Spleen (tissue), 11 donors: ENCODE results near the gene NCR3LG1. TPM values are rescaled to one million over a fixed set of nuclear protein-coding genes. Genes with fewer than 3 reads are reported as not detected.

Experiments
- DNase-seq: peaks from one replicate; pipeline ENCODE4 v3.0.0-alpha.2; 2020
- H3K27ac ChIP-seq, 8 donors: fragments of 200-600 bp; sonication (generic) in 7 of 8; 1 replicate in 4 of 8; 2 replicates in 4 of 8; pipeline versions ENCODE4 v1.5.0 to v1.8.0; 2016 to 2021; ENCODE audit warnings: inconsistent platforms in 4 of 8, mild to moderate bottlenecking in 4 of 8, moderate library complexity in 1 of 8
- H3K27me3 ChIP-seq, 7 donors: fragments of 200-600 bp; sonication (generic) in 6 of 7; replicated peaks in 1 of 7; 1 replicate in 4 of 7; 2 replicates in 3 of 7; pipeline versions ENCODE4 v1.5.0 to v1.8.0; 2016 to 2021; ENCODE audit warnings: inconsistent platforms in 3 of 7, mild to moderate bottlenecking in 1 of 7
- H3K36me3 ChIP-seq, 6 donors: fragments of 200-600 bp; sonication (generic) in 5 of 6; 1 replicate in 4 of 6; 2 replicates in 2 of 6; pipeline versions ENCODE4 v1.5.0 to v1.8.0; 2016 to 2021; ENCODE audit warnings: inconsistent platforms in 2 of 6
- H3K4me1 ChIP-seq, 6 donors: fragments of 200-600 bp; sonication (generic) in 5 of 6; 1 replicate in 3 of 6; 2 replicates in 3 of 6; pipeline versions ENCODE4 v1.5.0 to v1.8.0; 2016 to 2021; ENCODE audit warnings: inconsistent platforms in 3 of 6
- H3K4me3 ChIP-seq, 8 donors: fragments of 200-600 bp; sonication (generic) in 7 of 8; 1 replicate in 4 of 8; 2 replicates in 4 of 8; pipeline versions ENCODE4 v1.5.0 to v1.8.0; 2016 to 2021; ENCODE audit warnings: inconsistent platforms in 4 of 8, mild to moderate bottlenecking in 4 of 8, moderate library complexity in 2 of 8
- H3K9me3 ChIP-seq, 8 donors: fragments of 200-600 bp; sonication (generic) in 7 of 8; 1 replicate in 4 of 8; 2 replicates in 4 of 8; pipeline versions ENCODE4 v1.5.0 to v1.8.0; 2016 to 2021; ENCODE audit warnings: inconsistent platforms in 4 of 8
- POLR2A ChIP-seq, 3 donors: fragments of 450-650 bp; IDR thresholded peaks; one replicate each; pipeline ENCODE4 v1.5.1; 2017; ENCODE audit warnings: antibody characterized with exemption in 3 of 3, mild to moderate bottlenecking in 1 of 3
- POLR2AphosphoS5 ChIP-seq, 3 donors: sonication (generic); formaldehyde crosslinking; IDR thresholded peaks; one replicate each; pipeline ENCODE4 v1.5.1; 2017; ENCODE audit warnings: antibody characterized with exemption in 3 of 3
- WGBS, 5 donors: extraction: QIAGEN DNeasy Blood & Tissue Kit in 3 of 5; methylation state at CpG; one replicate each; pipeline versions ENCODE4 v1.1.5 to v1.1.7; 2013 to 2018; 5-methylcytosine and 5-hydroxymethylcytosine counted together
- intact Hi-C: fragments of 100-400 bp; cut with DNase I; formaldehyde crosslinking; loops from one replicate; pipeline ENCODE4 v1.15.0; 2023; ENCODE audit warnings: low total_unique reads
- polyA plus RNA-seq, 3 donors: library from polyadenylated mRNA; stranded (reverse); fragments of 200-250 nt; gene quantifications; one replicate each; pipeline ENCODE4 v1.2.1, GENCODE V29; 2013
- total RNA-seq, 7 donors: library from RNA; depleted of rRNA in 3 of 7; stranded (reverse); fragments of >200 nt in 3 of 7; fragmentation: NEBNext Ultra II Directional in 4 of 7; extraction: Animal tissue kit (Norgen Biotek cat#: 25700) in 4 of 7; gene quantifications; one replicate each; pipeline versions ENCODE4 v1.1.0 to v1.2.1, GENCODE V29; 2016 to 2021
- TF ChIP-seq, protein P1 (sequence below), 11 experiments: fragments of 200-600 bp in 7 of 11; fragments of 450-650 bp in 4 of 11; sonication (generic) in 4 of 11; IDR thresholded peaks in 8 of 11; conservative IDR thresholded peaks in 3 of 11; 1 replicate in 7 of 11; 2 replicates in 4 of 11; pipeline versions ENCODE4 v1.4.0 to v1.8.0; 2016 to 2021; ENCODE audit warnings: antibody characterized with exemption in 11 of 11, inconsistent platforms in 4 of 11, mild to moderate bottlenecking in 1 of 11
- donor health status: healthy with polysubstance abuse.
- donor health status: DM: no; HTN: no; CAD: no; lungs with moderate emphysema.
- donor health status: DM: no; HTN: no; CAD: no.
- donor health status: Bipolar disorder and iron deficiency.
- donor health status: healthy.
- donor health status: DM: no; HTN: no; CAD: no.
- donor health status: DM: yes; HTN: yes; CAD: no.

NCR3LG1 gene
- total and polyA plus RNA-seq, 10 donors: 0.04 to 5.4 (median 1.8) TPM

DNA sequence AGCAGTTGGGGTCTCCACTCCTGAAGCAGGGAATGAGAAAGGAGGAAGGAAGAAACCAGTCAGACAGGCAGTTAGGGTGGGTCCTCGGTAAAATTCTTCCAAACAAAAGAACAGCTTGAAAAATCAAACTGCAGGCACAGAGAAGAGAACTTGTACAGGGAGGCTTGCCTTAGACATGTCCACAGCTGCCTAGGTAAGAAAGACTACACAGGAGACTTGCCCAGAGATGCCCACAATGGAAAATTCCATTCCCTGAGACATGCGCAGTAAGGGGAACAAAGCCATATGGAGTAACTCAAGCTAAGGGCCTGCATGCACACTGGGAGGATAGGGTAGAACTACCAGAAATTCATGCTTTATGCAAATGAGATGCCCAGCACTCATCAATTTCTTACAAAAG, 27.1 kb downstream of the NCR3LG1 start:
- WGBS, 5 donors: 64 to 89% (median 67%) methylated on average over 2 of the region's 2 CpGs
- Histone ChIP-seq H3K4me1 (peaks cover 0 to 2% (median 0%) of the 10 kb centered on the region in 6 donors), H3K9me3 (peaks cover 0 to 31% (median 15%) of the 10 kb centered on the region in 8 donors), H3K4me3 (no peak overlapping the region), H3K36me3 (peaks cover 0 to 39% (median 0%) of the 10 kb centered on the region in 6 donors), H3K27ac (no peak overlapping the region), H3K27me3 (no peaks in the 10 kb centered on the region)
- no peak for DNase-seq
- TF ChIP-seq POLR2A (IDR thresholded peaks at IDR 0.05) (no peak), POLR2AphosphoS5 (IDR thresholded peaks at IDR 0.05) (no peak)
- TF ChIP-seq, protein P1, sequence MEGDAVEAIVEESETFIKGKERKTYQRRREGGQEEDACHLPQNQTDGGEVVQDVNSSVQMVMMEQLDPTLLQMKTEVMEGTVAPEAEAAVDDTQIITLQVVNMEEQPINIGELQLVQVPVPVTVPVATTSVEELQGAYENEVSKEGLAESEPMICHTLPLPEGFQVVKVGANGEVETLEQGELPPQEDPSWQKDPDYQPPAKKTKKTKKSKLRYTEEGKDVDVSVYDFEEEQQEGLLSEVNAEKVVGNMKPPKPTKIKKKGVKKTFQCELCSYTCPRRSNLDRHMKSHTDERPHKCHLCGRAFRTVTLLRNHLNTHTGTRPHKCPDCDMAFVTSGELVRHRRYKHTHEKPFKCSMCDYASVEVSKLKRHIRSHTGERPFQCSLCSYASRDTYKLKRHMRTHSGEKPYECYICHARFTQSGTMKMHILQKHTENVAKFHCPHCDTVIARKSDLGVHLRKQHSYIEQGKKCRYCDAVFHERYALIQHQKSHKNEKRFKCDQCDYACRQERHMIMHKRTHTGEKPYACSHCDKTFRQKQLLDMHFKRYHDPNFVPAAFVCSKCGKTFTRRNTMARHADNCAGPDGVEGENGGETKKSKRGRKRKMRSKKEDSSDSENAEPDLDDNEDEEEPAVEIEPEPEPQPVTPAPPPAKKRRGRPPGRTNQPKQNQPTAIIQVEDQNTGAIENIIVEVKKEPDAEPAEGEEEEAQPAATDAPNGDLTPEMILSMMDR (IDR thresholded peaks at IDR 0.05 in 8 of 11, conservative IDR thresholded peaks at IDR 0.05 in 3 of 11): no peak
- intact Hi-C loops: no loop called here

DNA sequence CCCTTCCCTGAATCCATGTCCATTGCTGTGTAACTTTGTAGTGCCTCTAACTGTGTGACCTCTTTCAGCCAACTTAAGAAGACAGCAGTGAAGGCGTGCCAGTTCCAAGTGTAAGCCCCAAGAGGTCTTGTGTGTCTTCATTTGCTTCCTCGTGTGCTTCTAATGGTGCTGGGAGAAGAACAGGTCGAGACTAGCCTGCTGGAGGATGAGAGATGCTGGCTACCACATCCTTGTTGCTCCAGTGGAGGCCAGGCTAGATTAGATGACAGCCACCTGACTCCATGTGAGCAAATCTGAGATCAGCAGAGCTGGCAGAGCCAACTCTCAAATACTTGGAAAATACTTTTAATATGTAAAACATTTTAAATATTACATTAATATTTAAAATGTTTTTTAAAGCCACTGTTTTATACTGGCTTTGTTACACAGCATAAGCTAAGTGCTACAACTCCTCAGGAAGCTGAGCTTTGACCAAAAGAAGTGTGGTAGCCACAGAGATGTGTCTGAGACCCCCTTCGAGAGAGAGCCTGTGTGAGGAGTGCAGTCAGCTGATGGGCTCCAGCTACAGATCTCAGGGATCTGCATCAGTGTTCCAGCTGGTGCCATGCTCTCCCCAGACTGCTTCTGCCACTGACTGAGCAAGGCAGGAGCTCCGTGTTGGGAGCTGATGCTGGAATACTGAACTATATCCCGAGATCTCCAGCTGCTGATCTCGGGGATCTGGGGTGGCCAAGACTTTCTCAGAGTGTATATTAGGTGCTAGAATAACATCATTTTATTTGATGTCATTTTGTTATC, 28.0 kb downstream of the NCR3LG1 start:
- H3K9me3 ChIP-seq: peaks cover 0 to 22% (median 7%) of the 10 kb centered on the region in 8 donors
- peaks cover 0 to 31% (median 0%) of the 10 kb centered on the region in 6 donors for H3K36me3 ChIP-seq
- no peak overlapping the region for H3K4me3 ChIP-seq
- intact Hi-C loops: no loop called here
- H3K4me1 ChIP-seq: peaks cover 0 to 7% (median 0%) of the 10 kb centered on the region in 6 donors
- DNase-seq: no peak
- TF ChIP-seq, protein P1 (IDR thresholded peaks at IDR 0.05 in 8 of 11, conservative IDR thresholded peaks at IDR 0.05 in 3 of 11): no peak
- TF ChIP-seq POLR2A (IDR thresholded peaks at IDR 0.05) (no peak), POLR2AphosphoS5 (IDR thresholded peaks at IDR 0.05) (no peak)
- 84 to 91% (median 87%) methylated on average over 7 of the region's 7 CpGs for WGBS, 5 donors
- H3K27ac ChIP-seq: no peak overlapping the region
- H3K27me3 ChIP-seq: peaks cover 0 to 5% (median 0%) of the 10 kb centered on the region in 7 donors

DNA sequence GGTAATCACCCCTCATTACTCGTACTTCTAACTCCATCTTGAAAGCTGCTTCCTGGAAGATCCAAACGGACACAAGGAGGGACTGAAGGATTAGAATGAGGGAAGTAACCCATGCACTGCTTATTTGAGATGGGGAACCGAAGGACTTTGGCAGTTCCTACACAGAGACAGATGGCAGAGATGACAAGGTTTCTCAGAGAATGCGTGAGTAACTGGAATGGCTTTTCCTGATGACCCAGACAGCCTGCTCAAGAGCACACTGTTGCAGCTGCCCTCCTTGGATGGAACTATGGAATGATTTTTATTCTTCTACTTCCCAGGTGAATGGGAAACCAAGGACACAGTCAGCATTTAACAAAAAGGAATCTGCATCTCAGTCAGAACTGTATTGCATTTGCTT, 29.6 kb downstream of the NCR3LG1 start:
- WGBS, 5 donors: 71 to 83% (median 74%) methylated on average over 4 of the region's 4 CpGs
- Histone ChIP-seq H3K27ac (no peak overlapping the region), H3K36me3 (peaks cover 0 to 24% (median 0%) of the 10 kb centered on the region in 6 donors), H3K27me3 (peaks cover 0 to 14% (median 0%) of the 10 kb centered on the region in 7 donors), H3K4me3 (no peak overlapping the region), H3K4me1 (peaks cover 0 to 7% (median 0%) of the 10 kb centered on the region in 6 donors), H3K9me3 (peaks cover 0 to 9% (median 7%) of the 10 kb centered on the region in 8 donors)
- intact Hi-C loops: no loop called here
- TF ChIP-seq POLR2A (IDR thresholded peaks at IDR 0.05) (no peak), POLR2AphosphoS5 (IDR thresholded peaks at IDR 0.05) (no peak)
- TF ChIP-seq, protein P1 (IDR thresholded peaks at IDR 0.05 in 8 of 11, conservative IDR thresholded peaks at IDR 0.05 in 3 of 11): no peak
- no peak for DNase-seq

DNA sequence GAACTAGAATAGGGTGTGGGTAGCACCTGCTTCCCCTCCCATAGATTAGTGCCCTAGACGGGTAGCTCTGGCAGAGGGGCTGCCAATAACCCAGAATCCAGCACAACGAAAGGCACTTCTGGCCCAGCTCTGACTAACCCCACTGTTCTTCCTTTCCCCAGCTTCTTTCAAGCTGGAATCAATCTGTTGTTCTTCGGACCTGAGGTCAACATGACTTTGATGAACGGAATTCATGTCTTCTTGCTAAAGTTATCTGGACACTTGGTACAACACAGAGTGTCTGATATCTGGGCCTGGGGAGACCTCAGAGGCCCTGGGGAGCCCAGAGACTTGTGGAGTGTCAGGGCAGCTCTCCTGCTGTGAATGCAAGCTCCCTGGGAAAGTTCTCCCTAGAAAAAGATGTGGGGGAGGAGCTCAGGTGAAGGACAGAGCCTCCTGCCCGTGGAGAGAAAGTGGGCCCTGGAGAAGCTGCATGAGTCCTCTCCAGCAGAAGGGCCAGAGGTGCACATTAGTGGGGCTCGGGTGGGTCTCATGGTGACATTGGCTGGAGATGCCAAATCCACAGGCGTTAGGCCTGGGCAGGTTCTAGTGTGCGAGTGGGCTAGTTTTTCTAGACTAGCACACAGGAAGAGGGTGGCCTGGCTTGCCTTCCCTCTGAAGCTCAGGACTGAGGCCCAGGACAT, 30.6 kb downstream of the NCR3LG1 start:
- H3K27ac ChIP-seq: no peak overlapping the region
- TF ChIP-seq, protein P1 (IDR thresholded peaks at IDR 0.05 in 8 of 11, conservative IDR thresholded peaks at IDR 0.05 in 3 of 11): no peak
- TF ChIP-seq POLR2AphosphoS5 (IDR thresholded peaks at IDR 0.05) (no peak), POLR2A (IDR thresholded peaks at IDR 0.05) (no peak)
- whole genome bisulfite sequencing, 5 donors: 80 to 87% (median 81%) methylated on average over 6 to 8 of the region's 8 CpGs
- no peak for DNase-seq
- peaks cover 0 to 18% (median 0%) of the 10 kb centered on the region in 7 donors for H3K27me3 ChIP-seq
- intact Hi-C loops: no loop called here
- no peak overlapping the region for H3K4me3 ChIP-seq
- H3K4me1 ChIP-seq: peaks cover 0 to 17% (median 0%) of the 10 kb centered on the region in 6 donors
- H3K9me3 ChIP-seq: peaks cover 0 to 9% (median 7%) of the 10 kb centered on the region in 8 donors
- H3K36me3 ChIP-seq: peaks cover 0 to 16% (median 0%) of the 10 kb centered on the region in 6 donors
